HL-60 (cell line): ENCODE measurements around the gene NTN3.

ENCODE experiments used
- GABPA ChIP-seq: IDR thresholded peaks from 2 replicates; pipeline ENCODE4 v1.6.1; 2012; ENCODE audit warnings: low read depth
- POLR2AphosphoS5 ChIP-seq: IDR thresholded peaks from 2 replicates; pipeline ENCODE4 v1.6.1; 2012; ENCODE audit warnings: low read depth
- SPI1 ChIP-seq: IDR thresholded peaks from 2 replicates; pipeline ENCODE4 v1.6.1; 2012; ENCODE audit warnings: low read depth, mild to moderate bottlenecking, borderline replicate concordance
- TF ChIP-seq, protein P1 (sequence below): IDR thresholded peaks from one replicate; pipeline ENCODE4 v1.5.1; 2011; ENCODE audit warnings: low read length, control low read depth, inconsistent platforms; ENCODE audit not compliant: insufficient read depth
- TF ChIP-seq, protein P2 (sequence below): IDR thresholded peaks from 2 replicates; pipeline ENCODE4 v1.6.1; 2012; ENCODE audit warnings: low read depth; ENCODE audit not compliant: insufficient replicate concordance

DNA sequence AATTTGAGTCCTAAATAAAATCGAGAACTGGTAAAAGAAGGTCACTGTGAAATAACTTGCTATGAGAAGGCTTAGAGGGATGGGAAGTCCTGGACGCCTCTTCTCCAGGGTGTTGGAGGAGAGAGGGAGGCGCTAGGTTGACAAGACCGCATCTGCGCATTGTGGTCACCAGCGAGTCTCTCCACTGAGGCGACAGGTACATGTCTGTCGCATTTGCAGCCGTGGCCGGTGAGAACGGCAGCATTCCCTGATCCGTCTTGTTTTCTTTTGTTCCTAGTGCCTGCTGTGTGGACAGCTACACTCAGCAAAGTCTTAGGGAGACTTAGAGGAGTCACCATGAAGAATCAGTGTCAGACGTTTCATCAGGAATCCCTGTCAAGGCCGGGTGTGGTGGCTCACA, 34.6 kb downstream of the NTN3 start:
- TF ChIP-seq, protein P1, sequence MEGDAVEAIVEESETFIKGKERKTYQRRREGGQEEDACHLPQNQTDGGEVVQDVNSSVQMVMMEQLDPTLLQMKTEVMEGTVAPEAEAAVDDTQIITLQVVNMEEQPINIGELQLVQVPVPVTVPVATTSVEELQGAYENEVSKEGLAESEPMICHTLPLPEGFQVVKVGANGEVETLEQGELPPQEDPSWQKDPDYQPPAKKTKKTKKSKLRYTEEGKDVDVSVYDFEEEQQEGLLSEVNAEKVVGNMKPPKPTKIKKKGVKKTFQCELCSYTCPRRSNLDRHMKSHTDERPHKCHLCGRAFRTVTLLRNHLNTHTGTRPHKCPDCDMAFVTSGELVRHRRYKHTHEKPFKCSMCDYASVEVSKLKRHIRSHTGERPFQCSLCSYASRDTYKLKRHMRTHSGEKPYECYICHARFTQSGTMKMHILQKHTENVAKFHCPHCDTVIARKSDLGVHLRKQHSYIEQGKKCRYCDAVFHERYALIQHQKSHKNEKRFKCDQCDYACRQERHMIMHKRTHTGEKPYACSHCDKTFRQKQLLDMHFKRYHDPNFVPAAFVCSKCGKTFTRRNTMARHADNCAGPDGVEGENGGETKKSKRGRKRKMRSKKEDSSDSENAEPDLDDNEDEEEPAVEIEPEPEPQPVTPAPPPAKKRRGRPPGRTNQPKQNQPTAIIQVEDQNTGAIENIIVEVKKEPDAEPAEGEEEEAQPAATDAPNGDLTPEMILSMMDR: no peak
- TF ChIP-seq, protein P2, sequence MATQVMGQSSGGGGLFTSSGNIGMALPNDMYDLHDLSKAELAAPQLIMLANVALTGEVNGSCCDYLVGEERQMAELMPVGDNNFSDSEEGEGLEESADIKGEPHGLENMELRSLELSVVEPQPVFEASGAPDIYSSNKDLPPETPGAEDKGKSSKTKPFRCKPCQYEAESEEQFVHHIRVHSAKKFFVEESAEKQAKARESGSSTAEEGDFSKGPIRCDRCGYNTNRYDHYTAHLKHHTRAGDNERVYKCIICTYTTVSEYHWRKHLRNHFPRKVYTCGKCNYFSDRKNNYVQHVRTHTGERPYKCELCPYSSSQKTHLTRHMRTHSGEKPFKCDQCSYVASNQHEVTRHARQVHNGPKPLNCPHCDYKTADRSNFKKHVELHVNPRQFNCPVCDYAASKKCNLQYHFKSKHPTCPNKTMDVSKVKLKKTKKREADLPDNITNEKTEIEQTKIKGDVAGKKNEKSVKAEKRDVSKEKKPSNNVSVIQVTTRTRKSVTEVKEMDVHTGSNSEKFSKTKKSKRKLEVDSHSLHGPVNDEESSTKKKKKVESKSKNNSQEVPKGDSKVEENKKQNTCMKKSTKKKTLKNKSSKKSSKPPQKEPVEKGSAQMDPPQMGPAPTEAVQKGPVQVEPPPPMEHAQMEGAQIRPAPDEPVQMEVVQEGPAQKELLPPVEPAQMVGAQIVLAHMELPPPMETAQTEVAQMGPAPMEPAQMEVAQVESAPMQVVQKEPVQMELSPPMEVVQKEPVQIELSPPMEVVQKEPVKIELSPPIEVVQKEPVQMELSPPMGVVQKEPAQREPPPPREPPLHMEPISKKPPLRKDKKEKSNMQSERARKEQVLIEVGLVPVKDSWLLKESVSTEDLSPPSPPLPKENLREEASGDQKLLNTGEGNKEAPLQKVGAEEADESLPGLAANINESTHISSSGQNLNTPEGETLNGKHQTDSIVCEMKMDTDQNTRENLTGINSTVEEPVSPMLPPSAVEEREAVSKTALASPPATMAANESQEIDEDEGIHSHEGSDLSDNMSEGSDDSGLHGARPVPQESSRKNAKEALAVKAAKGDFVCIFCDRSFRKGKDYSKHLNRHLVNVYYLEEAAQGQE: no peak
- TF ChIP-seq POLR2AphosphoS5: no peak
- TF ChIP-seq SPI1: no peak
- no peak for TF ChIP-seq GABPA
